GM12878 (cell line): ENCODE measurements around the gene COQ3.

ENCODE experiments used
- CBFB ChIP-seq: IDR thresholded peaks from 2 replicates; pipeline ENCODE4 v1.6.1; 2016; ENCODE audit warnings: antibody characterized with exemption, low read depth
- CTCF ChIP-seq, 3 experiments: IDR thresholded peaks in 2 of 3; conservative IDR thresholded peaks in 1 of 3; 2 replicates each; pipeline ENCODE4 v1.5.1; 2011; ENCODE audit warnings: low read depth in 3 of 3, low read length in 3 of 3, mild to moderate bottlenecking in 3 of 3, control low read depth in 2 of 3, moderate library complexity in 2 of 3, inconsistent platforms in 1 of 3, mixed read lengths in 1 of 3; ENCODE audit not compliant: control insufficient read depth in 2 of 3, insufficient read depth in 1 of 3; ENCODE audit errors: extremely low read depth in 1 of 3
- EZH2 ChIP-seq: IDR thresholded peaks from 2 replicates; pipeline ENCODE4 v1.6.1; 2012; ENCODE audit warnings: low read depth, mild to moderate bottlenecking, control low read depth, inconsistent platforms, low read length, borderline replicate concordance; ENCODE audit not compliant: control insufficient read depth
- FOS ChIP-seq: IDR thresholded peaks from 3 replicates; pipeline ENCODE4 v1.6.1; 2011; ENCODE audit warnings: borderline replicate concordance; ENCODE audit not compliant: insufficient read length; ENCODE audit errors: extremely low read depth
- FOXM1 ChIP-seq: IDR thresholded peaks from 2 replicates; pipeline ENCODE4 v1.6.1; 2012; ENCODE audit warnings: low read depth, mild to moderate bottlenecking, inconsistent platforms, low read length, moderate library complexity
- MAX ChIP-seq: IDR thresholded peaks from 2 replicates; pipeline ENCODE4 v1.6.1; 2012; ENCODE audit warnings: low read depth, low read length, improper control_type of control experiment
- MYC ChIP-seq: IDR thresholded peaks from 2 replicates; pipeline ENCODE4 v1.6.1; 2011; ENCODE audit warnings: mild to moderate bottlenecking, low read length, moderate library complexity, inconsistent platforms; ENCODE audit not compliant: insufficient read depth, insufficient replicate concordance, insufficient read length, severe bottlenecking
- POLR2AphosphoS5 ChIP-seq: IDR thresholded peaks from 2 replicates; pipeline ENCODE4 v1.6.1; 2011; ENCODE audit warnings: mild to moderate bottlenecking, low read length, inconsistent platforms
- RFX5 ChIP-seq: IDR thresholded peaks from 2 replicates; pipeline ENCODE4 v1.6.1; 2011; ENCODE audit warnings: low read depth, low read length, improper control_type of control experiment
- SRF ChIP-seq, 2 experiments: IDR thresholded peaks; 2 replicates each; pipeline ENCODE4 v1.6.1; 2011; ENCODE audit warnings: low read depth in 2 of 2, low read length in 2 of 2, mild to moderate bottlenecking in 1 of 2, moderate library complexity in 1 of 2
- YY1 ChIP-seq: IDR thresholded peaks from 2 replicates; pipeline ENCODE4 v1.6.1; 2011; ENCODE audit warnings: low read depth, mild to moderate bottlenecking, low read length
- ZBTB33 ChIP-seq: fragments of 450-650 bp; IDR thresholded peaks from 2 replicates; pipeline ENCODE4 v1.6.1; 2017; ENCODE audit warnings: mild to moderate bottlenecking
- ZSCAN29 ChIP-seq: fragments of 450-650 bp; IDR thresholded peaks from 2 replicates; pipeline ENCODE4 v1.6.1; 2017; ENCODE audit warnings: mild to moderate bottlenecking, moderate library complexity
- TF ChIP-seq, protein P1 (sequence below): fragments of 150-350 bp; IDR thresholded peaks from 2 replicates; pipeline ENCODE4 v1.6.1; 2014; ENCODE audit warnings: mild to moderate bottlenecking, low read depth, low read length

- TF ChIP-seq EZH2 = no peak
- TF ChIP-seq YY1 = no peak
- no peak for TF ChIP-seq POLR2AphosphoS5
- no peak for TF ChIP-seq MYC
- no peak for TF ChIP-seq RFX5
- no peak for TF ChIP-seq SRF (IDR thresholded peaks at IDR 0.05; ENCODE audit: low read depth in 2 of 2, low read length in 2 of 2)
- TF ChIP-seq CTCF (IDR thresholded peaks at IDR 0.05 in 2 of 3, conservative IDR thresholded peaks at IDR 0.05 in 1 of 3; ENCODE audit: control insufficient read depth in 2 of 3, extremely low read depth in 1 of 3, insufficient read depth in 1 of 3, low read depth in 3 of 3, low read length in 3 of 3) = no peak
- TF ChIP-seq, protein P1, sequence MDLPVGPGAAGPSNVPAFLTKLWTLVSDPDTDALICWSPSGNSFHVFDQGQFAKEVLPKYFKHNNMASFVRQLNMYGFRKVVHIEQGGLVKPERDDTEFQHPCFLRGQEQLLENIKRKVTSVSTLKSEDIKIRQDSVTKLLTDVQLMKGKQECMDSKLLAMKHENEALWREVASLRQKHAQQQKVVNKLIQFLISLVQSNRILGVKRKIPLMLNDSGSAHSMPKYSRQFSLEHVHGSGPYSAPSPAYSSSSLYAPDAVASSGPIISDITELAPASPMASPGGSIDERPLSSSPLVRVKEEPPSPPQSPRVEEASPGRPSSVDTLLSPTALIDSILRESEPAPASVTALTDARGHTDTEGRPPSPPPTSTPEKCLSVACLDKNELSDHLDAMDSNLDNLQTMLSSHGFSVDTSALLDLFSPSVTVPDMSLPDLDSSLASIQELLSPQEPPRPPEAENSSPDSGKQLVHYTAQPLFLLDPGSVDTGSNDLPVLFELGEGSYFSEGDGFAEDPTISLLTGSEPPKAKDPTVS = no peak
- no peak for TF ChIP-seq CBFB
- TF ChIP-seq FOXM1 = no peak
- TF ChIP-seq ZSCAN29 = no peak
- no peak for TF ChIP-seq ZBTB33
- no peak for TF ChIP-seq FOS
- TF ChIP-seq MAX = no peak
Observed at GRCh38 chr6:99422912-99423311, 28.9 kb upstream of the COQ3 start.
